HG02884 (cell line): ENCODE data around the gene TMEM178A.

ENCODE experiments used
- ATAC-seq: cut with Tn5 transposase; IDR thresholded peaks from one replicate; pipeline ENCODE4 v1.9.1; 2021; ENCODE audit warnings: mild to moderate bottlenecking, moderate library complexity; ENCODE audit not compliant: unreplicated experiment

Gene TMEM178A

GRCh38 chr2:39673018-39673417 is 7.3 kb downstream of the TMEM178A start:
- no peak for ATAC-seq

DNA sequence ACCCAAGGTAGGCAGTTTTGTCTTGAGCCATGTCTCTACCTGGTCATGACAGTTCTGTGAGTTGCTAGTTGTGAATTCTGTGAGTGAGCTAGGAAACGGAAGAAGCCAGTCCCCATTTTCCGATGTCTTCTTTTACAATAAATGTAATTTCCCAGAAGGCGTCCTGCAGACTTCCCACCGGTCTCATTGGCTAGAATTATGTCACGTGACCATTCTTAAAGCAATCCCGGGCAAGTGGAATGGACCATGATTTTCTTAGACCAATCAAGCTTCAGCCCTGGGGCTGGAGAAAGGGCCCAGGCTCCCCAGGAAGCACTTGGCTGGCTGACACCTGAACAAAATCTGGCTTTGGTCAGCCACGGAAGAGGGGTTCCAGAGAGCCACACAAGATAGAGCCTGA is 10.6 kb downstream of the TMEM178A start:
- no peak for ATAC-seq

DNA sequence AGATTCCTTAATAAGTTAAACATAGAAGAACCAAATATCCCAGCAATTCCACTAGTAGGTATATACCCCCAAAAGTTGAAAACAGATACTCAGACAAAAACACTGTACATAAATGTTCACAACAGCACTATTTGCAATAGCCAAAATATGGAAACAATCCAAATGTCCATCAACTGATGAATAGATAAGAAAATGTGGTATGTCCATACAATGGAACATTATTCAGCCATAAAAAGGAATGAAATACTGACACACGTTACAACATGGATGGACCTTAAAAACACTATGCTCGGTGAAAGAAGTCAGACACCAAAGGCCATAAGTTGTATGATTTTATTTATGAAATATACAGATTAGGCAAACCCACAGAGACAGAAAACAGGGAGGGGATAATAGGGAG is 12.5 kb downstream of the TMEM178A start:
- ATAC-seq, result no peak

DNA sequence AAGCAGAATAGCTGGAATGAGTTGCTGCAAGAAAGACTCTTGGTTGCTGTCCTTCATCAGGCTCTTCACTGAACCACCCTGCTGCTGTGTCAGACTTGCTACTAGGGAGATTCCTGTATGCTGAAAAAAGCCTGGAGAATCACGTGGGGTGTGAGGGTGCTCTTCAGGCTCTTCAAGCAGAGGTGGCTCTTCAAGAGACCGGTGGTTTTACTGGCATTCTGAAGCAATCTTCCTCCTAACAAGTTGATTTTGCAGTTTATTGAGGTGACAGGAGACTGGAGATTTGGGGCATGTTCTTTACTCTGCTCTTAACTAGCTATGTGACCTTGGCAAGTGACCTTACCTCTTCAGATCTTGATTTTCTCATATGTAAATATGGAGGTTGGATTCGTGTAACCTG is 14.1 kb downstream of the TMEM178A start:
- ATAC-seq, result no peak

- ATAC-seq, result no peak
Measured at GRCh38 chr2:39682066-39682692, 16.5 kb downstream of the TMEM178A start.

GRCh38 chr2:39683022-39683699 is 17.4 kb downstream of the TMEM178A start:
- no peak for ATAC-seq

DNA sequence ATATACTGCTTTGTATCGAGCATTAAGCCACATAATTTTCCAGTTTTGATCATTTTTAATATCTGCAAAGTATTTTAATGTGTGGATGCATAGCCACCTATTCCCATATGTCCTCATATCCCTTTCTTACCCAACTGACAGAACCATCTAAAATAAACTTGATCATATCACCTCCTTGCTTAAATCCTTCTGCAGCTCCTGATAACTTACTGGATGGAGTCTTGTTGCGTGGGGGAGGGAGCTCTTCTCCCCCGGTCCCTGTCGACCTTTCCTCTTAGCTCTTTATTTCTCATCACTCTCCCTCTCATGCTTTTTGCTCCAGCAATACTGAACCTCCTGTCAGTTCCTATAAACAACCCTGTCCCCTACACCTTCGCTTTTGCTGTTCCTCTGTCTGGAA is 18.7 kb downstream of the TMEM178A start:
- ATAC-seq, result no peak

DNA sequence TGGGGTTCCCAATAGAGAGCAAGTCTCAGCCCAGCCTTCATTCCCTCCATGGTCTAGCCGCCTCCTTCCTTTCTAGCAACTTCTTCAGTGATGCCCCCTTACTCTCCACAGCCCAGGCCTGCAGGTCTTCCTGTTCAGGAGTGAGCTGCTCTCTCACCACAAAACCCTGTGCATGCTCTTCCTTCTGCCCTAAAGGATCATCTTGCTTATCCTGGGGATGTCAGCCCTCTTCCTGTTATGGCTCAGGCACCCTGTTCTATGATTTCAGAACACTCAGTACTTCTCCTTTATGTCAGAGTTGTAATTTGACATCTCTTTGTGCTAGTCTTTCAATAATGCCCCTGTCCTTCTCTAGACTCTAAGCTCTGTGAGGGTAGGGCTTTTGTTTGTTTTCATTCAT is 19.4 kb downstream of the TMEM178A start:
- no peak for ATAC-seq

DNA sequence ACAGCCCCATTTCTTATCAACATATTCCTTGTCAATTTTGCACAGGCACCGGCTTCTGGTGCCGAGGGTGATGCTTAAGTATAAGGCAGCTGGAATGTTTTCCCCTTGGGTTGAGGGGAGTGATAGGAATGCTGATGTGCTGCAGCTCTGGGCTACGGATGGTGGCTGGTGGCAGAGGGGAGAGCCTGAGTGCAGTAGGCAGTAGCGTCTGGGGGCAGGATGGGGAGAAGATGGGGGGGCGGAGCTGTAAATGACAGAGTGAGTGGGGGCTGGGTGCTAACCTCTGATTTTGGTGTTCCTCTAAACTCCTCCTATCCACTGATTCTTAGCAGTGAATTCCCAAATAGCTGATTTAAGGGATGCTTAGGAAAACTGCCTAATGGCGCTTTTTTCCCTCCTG is 20.7 kb downstream of the TMEM178A start:
- ATAC-seq, result no peak

- ATAC-seq, result no peak
Measured at GRCh38 chr2:39688181-39688580, 22.5 kb downstream of the TMEM178A start.

GRCh38 chr2:39689272-39689841 is 23.6 kb downstream of the TMEM178A start:
- ATAC-seq, result no peak

- no peak for ATAC-seq
Measured at GRCh38 chr2:39689876-39690275, 24.2 kb downstream of the TMEM178A start.

- ATAC-seq, result no peak
Measured at GRCh38 chr2:39693245-39693644, 27.5 kb downstream of the TMEM178A start.

GRCh38 chr2:39696101-39696553 is 30.4 kb downstream of the TMEM178A start:
- no peak for ATAC-seq

GRCh38 chr2:39696838-39697237 is 31.1 kb downstream of the TMEM178A start:
- no peak for ATAC-seq

DNA sequence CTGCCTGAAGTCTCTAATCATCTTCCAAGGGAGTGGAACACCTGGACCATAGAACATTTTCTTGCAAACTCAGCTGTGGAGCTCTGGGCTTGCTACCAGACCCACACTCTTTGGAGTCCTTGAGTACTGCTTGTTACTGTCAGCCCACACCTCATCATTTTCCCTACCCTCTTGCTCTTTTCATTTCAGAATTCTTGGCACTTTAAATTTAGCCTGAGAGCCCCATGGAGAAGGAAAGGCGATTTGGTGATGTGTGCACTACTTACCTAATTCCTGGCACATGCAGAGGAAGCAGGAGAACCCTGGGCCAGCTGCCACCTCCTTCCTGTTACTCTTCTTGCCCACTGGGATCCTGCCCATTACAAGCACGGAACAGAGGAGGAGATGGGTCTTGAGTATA is 31.7 kb downstream of the TMEM178A start:
- no peak for ATAC-seq

DNA sequence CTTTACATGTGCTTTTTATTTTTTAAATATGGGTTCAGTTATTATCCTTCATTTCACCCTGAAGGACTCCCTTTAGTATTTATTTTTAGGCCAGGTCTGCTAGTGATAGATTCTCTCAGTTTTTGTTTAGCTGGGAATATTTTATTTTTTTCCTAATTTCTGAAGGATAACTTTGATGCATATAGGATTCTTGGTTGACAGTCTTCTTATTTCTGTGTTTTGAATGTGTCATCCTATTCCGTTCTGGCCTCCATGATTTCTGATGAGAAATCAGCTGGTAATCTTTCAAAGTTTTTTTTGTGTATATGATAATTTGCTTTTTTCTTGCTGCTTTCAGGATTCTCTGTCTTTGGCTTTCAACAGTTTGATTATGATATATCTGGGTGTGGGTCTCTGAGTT is 35.4 kb downstream of the TMEM178A start:
- ATAC-seq, result no peak

GRCh38 chr2:39703181-39703872 is 37.6 kb downstream of the TMEM178A start:
- no peak for ATAC-seq

DNA sequence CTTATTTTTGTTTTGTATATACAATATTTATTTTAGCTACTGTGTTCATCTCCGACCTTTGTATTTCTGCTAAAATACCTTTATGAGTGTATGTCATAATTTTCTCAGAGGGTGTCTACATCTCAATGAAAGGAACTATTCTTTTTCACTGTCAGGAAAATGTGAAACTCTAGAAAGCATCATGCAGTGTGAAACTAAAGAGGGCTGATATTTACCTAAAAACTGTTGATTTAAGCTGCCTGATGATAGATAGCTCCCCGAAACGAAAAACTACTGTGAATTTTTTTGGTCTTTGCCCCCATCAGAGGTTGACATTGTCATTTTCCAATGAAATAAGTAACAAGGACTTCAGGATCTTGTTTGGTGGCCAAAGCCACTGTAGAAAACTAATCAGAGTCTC is 38.8 kb downstream of the TMEM178A start:
- ATAC-seq, result no peak

GRCh38 chr2:39705638-39706037 is 39.9 kb downstream of the TMEM178A start:
- ATAC-seq, result no peak

DNA sequence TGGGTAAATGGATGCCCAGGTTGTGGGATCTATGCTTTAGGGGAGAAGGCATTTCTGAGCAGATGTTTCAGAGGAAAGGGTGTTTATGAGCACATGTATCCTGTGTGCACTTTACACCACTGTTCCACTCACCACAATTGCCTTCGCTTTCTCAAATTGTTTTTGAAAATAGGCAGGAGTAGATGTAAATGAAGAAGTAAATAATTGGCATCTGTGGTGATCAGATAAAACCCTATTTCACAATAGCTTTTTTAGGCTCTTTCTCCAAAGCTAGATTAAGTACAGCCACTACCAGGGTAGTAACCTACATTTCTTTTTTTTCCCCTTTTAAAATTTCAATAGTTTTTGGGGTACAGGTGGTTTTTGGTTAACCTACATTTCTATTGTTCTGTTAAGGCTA is 40.6 kb downstream of the TMEM178A start:
- ATAC-seq, result no peak

- no peak for ATAC-seq
Measured at GRCh38 chr2:39706945-39707344, 41.2 kb downstream of the TMEM178A start.
